Hepatocyte (in vitro differentiated cells): Measurements from ENCODE around the gene FRMPD4. TPM values are rescaled to one million over a fixed set of nuclear protein-coding genes. Genes with fewer than 3 reads are reported as not detected.

Source experiments
- DNase-seq: peaks from one replicate; pipeline ENCODE4 v3.0.0-alpha.2; 2016; ENCODE audit warnings: low spot score
- H2AFZ ChIP-seq: fragments of 200-600 bp; sonication (generic); 2 replicates; pipeline ENCODE4 v1.6.0; 2016; ENCODE audit warnings: antibody characterized with exemption, mild to moderate bottlenecking
- H3K27ac ChIP-seq: fragments of 200-600 bp; sonication (generic); 2 replicates; pipeline ENCODE4 v1.5.1; 2016; ENCODE audit warnings: mild to moderate bottlenecking
- H3K27me3 ChIP-seq: fragments of 200-600 bp; sonication (generic); 2 replicates; pipeline ENCODE4 v1.6.1; 2016
- H3K36me3 ChIP-seq: fragments of 200-600 bp; sonication (generic); replicated peaks from 2 replicates; pipeline ENCODE4 v1.5.1; 2016; ENCODE audit warnings: low read depth; ENCODE audit not compliant: insufficient read depth
- H3K4me1 ChIP-seq: fragments of 200-600 bp; sonication (generic); 2 replicates; pipeline ENCODE4 v1.5.1; 2016; ENCODE audit warnings: mild to moderate bottlenecking, moderate library complexity; ENCODE audit not compliant: insufficient read depth
- H3K4me2 ChIP-seq: fragments of 200-600 bp; sonication (generic); 2 replicates; pipeline ENCODE4 v1.6.0; 2016
- H3K4me3 ChIP-seq: fragments of 200-600 bp; sonication (generic); 2 replicates; pipeline ENCODE4 v1.5.1; 2016; ENCODE audit warnings: mild to moderate bottlenecking
- H3K79me2 ChIP-seq: fragments of 200-600 bp; sonication (generic); 2 replicates; pipeline ENCODE4 v1.6.0; 2017; ENCODE audit warnings: mild to moderate bottlenecking
- H3K9me2 ChIP-seq: fragments of 200-600 bp; sonication (generic); replicated peaks from 2 replicates; pipeline ENCODE4 v1.6.0; 2017; ENCODE audit warnings: mild to moderate bottlenecking; ENCODE audit not compliant: insufficient read depth
- H3K9me3 ChIP-seq: fragments of 200-600 bp; sonication (generic); 2 replicates; pipeline ENCODE4 v1.5.1; 2016; ENCODE audit warnings: low read depth, mild to moderate bottlenecking
- H4K20me1 ChIP-seq: fragments of 200-600 bp; sonication (generic); 2 replicates; pipeline ENCODE4 v1.6.0; 2016; ENCODE audit warnings: mild to moderate bottlenecking; ENCODE audit not compliant: insufficient read depth, poor library complexity, severe bottlenecking
- CTCF ChIP-seq: fragments of 200-600 bp; sonication (generic); IDR thresholded peaks from 2 replicates; pipeline ENCODE4 v1.5.1; 2016; ENCODE audit warnings: antibody characterized with exemption, mild to moderate bottlenecking; ENCODE audit not compliant: poor library complexity
- EZH2 ChIP-seq: fragments of 200-600 bp; sonication (generic); IDR thresholded peaks from 2 replicates; pipeline ENCODE4 v1.6.1; 2016; ENCODE audit warnings: antibody characterized with exemption, mild to moderate bottlenecking, borderline replicate concordance
- EZH2phosphoT487 ChIP-seq: fragments of 200-600 bp; sonication (generic); IDR thresholded peaks from one replicate; pipeline ENCODE4 v1.6.1; 2018; ENCODE audit warnings: antibody characterized with exemption, mild to moderate bottlenecking, low read depth, moderate library complexity; ENCODE audit not compliant: unreplicated experiment, severe bottlenecking
- WGBS: methylation state at CpG from one replicate; pipeline ENCODE4 v1.1.6; 2016; ENCODE audit warnings: low lambda C conversion rate; ENCODE audit errors: missing lambda C conversion rate; 5-methylcytosine and 5-hydroxymethylcytosine counted together
- polyA plus RNA-seq: library from polyadenylated mRNA; unstranded; fragments of >200 nt; fragmentation: Nextera tagmentation; extraction: Ambion mirVana; gene quantifications from 2 replicates; pipeline ENCODE4 v1.2.1, GENCODE V29; 2016
- total RNA-seq: library from RNA; depleted of rRNA; stranded (reverse); fragments of >200 nt; gene quantifications from 2 replicates; pipeline ENCODE4 v1.2.3, GENCODE V29; 2014

The FRMPD4 gene
- total and polyA plus RNA-seq, 2 experiments from 2014 or later, result 0.23 TPM; not detected in 1

GRCh38 chrX:12548341-12548740, 410.1 kb downstream of the FRMPD4 start:
- WGBS, result 56% methylated on average over 3 of the region's 3 CpGs
- Histone ChIP-seq H3K4me1 (no peaks in the 10 kb centered on the region), H2AFZ (no peak overlapping the region), H3K4me3 (no peak overlapping the region), H4K20me1 (no peaks in the 10 kb centered on the region), H3K27ac (no peak overlapping the region), H3K4me2 (no peak overlapping the region), H3K36me3 (no peaks in the 10 kb centered on the region), H3K9me2 (no peaks in the 10 kb centered on the region), H3K9me3 (no peaks in the 10 kb centered on the region), H3K79me2 (no peaks in the 10 kb centered on the region), H3K27me3 (no peaks in the 10 kb centered on the region)
- DNase-seq, result no peak
- TF ChIP-seq EZH2 (no peak), EZH2phosphoT487 (no peak)

- no peaks in the 10 kb centered on the region for H4K20me1 ChIP-seq
Observed at GRCh38 chrX:12548746-12549145, 410.5 kb downstream of the FRMPD4 start.

GRCh38 chrX:12554206-12554605, 415.9 kb downstream of the FRMPD4 start:
- H3K27ac ChIP-seq, result no peak overlapping the region

More at GRCh38 chrX:12548746-12549145, 410.5 kb downstream of the FRMPD4 start:
- Histone ChIP-seq H3K4me2 (no peak overlapping the region), H3K27ac (no peak overlapping the region), H3K79me2 (no peaks in the 10 kb centered on the region), H3K9me3 (no peaks in the 10 kb centered on the region), H2AFZ (no peak overlapping the region), H3K9me2 (no peaks in the 10 kb centered on the region), H3K36me3 (no peaks in the 10 kb centered on the region), H3K4me3 (no peak overlapping the region), H3K4me1 (no peaks in the 10 kb centered on the region), H3K27me3 (no peaks in the 10 kb centered on the region)
- DNase-seq, result peak; percentile 47
- no peak for TF ChIP-seq CTCF
- no peak for TF ChIP-seq EZH2
- no peak for TF ChIP-seq EZH2phosphoT487
- 8% methylated on average over 1 of the region's 1 CpG for WGBS

GRCh38 chrX:12563121-12563520, 424.8 kb downstream of the FRMPD4 start:
- H3K4me1 ChIP-seq, result no peaks in the 10 kb centered on the region
- no peaks in the 10 kb centered on the region for H4K20me1 ChIP-seq
- no peaks in the 10 kb centered on the region for H3K9me2 ChIP-seq
- H3K79me2 ChIP-seq, result no peaks in the 10 kb centered on the region
- no peaks in the 10 kb centered on the region for H3K27me3 ChIP-seq
- no peak overlapping the region for H3K27ac ChIP-seq
- no peak overlapping the region for H3K4me3 ChIP-seq
- DNase-seq, result peak; percentile 12
- 62% methylated on average over 1 of the region's 1 CpG for WGBS
- no peak overlapping the region for H2AFZ ChIP-seq
- H3K36me3 ChIP-seq, result no peaks in the 10 kb centered on the region
- TF ChIP-seq CTCF (no peak), EZH2 (no peak), EZH2phosphoT487 (no peak)
- H3K4me2 ChIP-seq, result no peak overlapping the region
- H3K9me3 ChIP-seq, result no peaks in the 10 kb centered on the region

More at GRCh38 chrX:12554206-12554605, 415.9 kb downstream of the FRMPD4 start:
- no peaks in the 10 kb centered on the region for H3K9me3 ChIP-seq
- DNase-seq, result no peak
- H3K79me2 ChIP-seq, result no peaks in the 10 kb centered on the region
- no peak overlapping the region for H3K4me2 ChIP-seq
- TF ChIP-seq EZH2phosphoT487 (no peak), CTCF (no peak), EZH2 (no peak)
- no peaks in the 10 kb centered on the region for H3K9me2 ChIP-seq
- H2AFZ ChIP-seq, result no peak overlapping the region
- H3K36me3 ChIP-seq, result no peaks in the 10 kb centered on the region
- H3K4me1 ChIP-seq, result no peaks in the 10 kb centered on the region
- H3K4me3 ChIP-seq, result no peak overlapping the region
- no peaks in the 10 kb centered on the region for H4K20me1 ChIP-seq
- no peaks in the 10 kb centered on the region for H3K27me3 ChIP-seq
